Kidney epithelial cell (primary cell): Measurements from ENCODE around the gene RUBCN. TPM values are rescaled to one million over a fixed set of nuclear protein-coding genes. Genes with fewer than 3 reads are reported as not detected.

Experiments
- DNase-seq: peaks from one replicate; pipeline ENCODE4 v3.0.0-alpha.2; 2010; ENCODE audit warnings: low read depth
- H3K27me3 ChIP-seq: 2 replicates; pipeline ENCODE4 v1.6.0; 2011; ENCODE audit warnings: low read length; ENCODE audit not compliant: control insufficient read depth, insufficient read depth
- H3K36me3 ChIP-seq: 2 replicates; pipeline ENCODE4 v1.5.1; 2011; ENCODE audit warnings: low read length; ENCODE audit not compliant: control insufficient read depth, insufficient read depth
- H3K4me3 ChIP-seq: 2 replicates; pipeline ENCODE4 v1.5.1; 2011; ENCODE audit warnings: low read depth, mild to moderate bottlenecking, control low read depth, low read length
- CTCF ChIP-seq: IDR thresholded peaks from 2 replicates; pipeline ENCODE4 v1.5.1; 2011; ENCODE audit warnings: mild to moderate bottlenecking, moderate library complexity, low read length, control low read depth, inconsistent platforms; ENCODE audit not compliant: insufficient read depth, poor library complexity, severe bottlenecking
- total RNA-seq: library from RNA; depleted of rRNA; stranded (reverse); fragments of >200 nt; gene quantifications from 2 replicates; pipeline ENCODE4 v1.2.3, GENCODE V29; 2015

Gene RUBCN
- total RNA-seq = 31.1 and 47.3 TPM in 2 replicates

GRCh38 chr3:197736491-197737318 is at the start of gene RUBCN:
Gene RUBCN (minus strand): TSS chr3:197736904. CDS start chr3:197736719, 185 bp downstream.
- TF ChIP-seq CTCF = no peak
- Histone ChIP-seq H3K4me3 (peak within 1 kb of the TSS; percentile 93), H3K36me3 (no peaks in the 10 kb centered on the region), H3K27me3 (no peaks in the 10 kb centered on the region)
- peak; percentile 82 for DNase-seq

GRCh38 chr3:197784019-197784585 is 47.4 kb upstream of the RUBCN start:
- Histone ChIP-seq H3K27me3 (no peaks in the 10 kb centered on the region), H3K36me3 (no peaks in the 10 kb centered on the region), H3K4me3 (no peak overlapping the region)
- no peak for DNase-seq
- TF ChIP-seq CTCF = no peak

- TF ChIP-seq CTCF = no peak
- H3K4me3 ChIP-seq = no peak overlapping the region
These were observed 45.5 kb upstream of the RUBCN start for GRCh38 chr3:197782230-197782629.

GRCh38 chr3:197775317-197775716 is 38.6 kb upstream of the RUBCN start:
- TF ChIP-seq CTCF = no peak
- peaks cover 1% of the 10 kb centered on the region for H3K36me3 ChIP-seq

More at GRCh38 chr3:197782230-197782629, 45.5 kb upstream of the RUBCN start:
- Histone ChIP-seq H3K36me3 (no peaks in the 10 kb centered on the region), H3K27me3 (no peaks in the 10 kb centered on the region)
- no peak for DNase-seq

GRCh38 chr3:197761784-197762183 is 25.1 kb upstream of the RUBCN start:
- H3K4me3 ChIP-seq = no peak overlapping the region
- TF ChIP-seq CTCF = no peak
- no peaks in the 10 kb centered on the region for H3K27me3 ChIP-seq
- no peaks in the 10 kb centered on the region for H3K36me3 ChIP-seq
- DNase-seq = no peak

More at GRCh38 chr3:197775317-197775716, 38.6 kb upstream of the RUBCN start:
- Histone ChIP-seq H3K4me3 (no peak overlapping the region), H3K27me3 (no peaks in the 10 kb centered on the region)
- no peak for DNase-seq

- Histone ChIP-seq H3K27me3 (no peaks in the 10 kb centered on the region), H3K4me3 (no peak overlapping the region), H3K36me3 (no peaks in the 10 kb centered on the region)
- TF ChIP-seq CTCF = no peak
- no peak for DNase-seq
These were observed 21.8 kb upstream of the RUBCN start for GRCh38 chr3:197758512-197758911.
